Neural cell (in vitro differentiated cells): ENCODE measurements around the gene ARHGEF25. TPM values are rescaled to one million over a fixed set of nuclear protein-coding genes. Genes with fewer than 3 reads are reported as not detected.

Experiments
- polyA plus RNA-seq: library from polyadenylated mRNA; depleted of rRNA; stranded (reverse); fragments of >200 nt; gene quantifications from 2 replicates; pipeline ENCODE4 v1.2.3, GENCODE V29; 2014

ARHGEF25 gene
- polyA plus RNA-seq, 1 donor from 2014 or later = 12.9 TPM

Other genes with a start within 250 kb of the ARHGEF25 start
- 11.1 and 13.7 TPM in 2 replicates for gene R3HDM2, start 180.4 kb upstream of the ARHGEF25 start, polyA plus RNA-seq
- not detected in 2 replicates for gene INHBC, start 176.7 kb upstream of the ARHGEF25 start, polyA plus RNA-seq
- 0.30 and 2.3 TPM in 2 replicates for gene INHBE, start 156.1 kb upstream of the ARHGEF25 start, polyA plus RNA-seq
- 4.2 TPM in 1 of 2 replicates, not detected in the other for gene GLI1, start 151.7 kb upstream of the ARHGEF25 start, polyA plus RNA-seq
- not detected in 2 replicates for gene ARHGAP9, start 131.6 kb upstream of the ARHGEF25 start, polyA plus RNA-seq
- 312 and 321 TPM in 2 replicates for gene MARS1, start 123.4 kb upstream of the ARHGEF25 start, polyA plus RNA-seq
- 24.0 and 25.8 TPM in 2 replicates for gene DDIT3, start 90.9 kb upstream of the ARHGEF25 start, polyA plus RNA-seq
- gene MBD6, start 88.6 kb upstream of the ARHGEF25 start, polyA plus RNA-seq = 2.1 and 6.2 TPM in 2 replicates
- 351 and 369 TPM in 2 replicates for gene DCTN2, start 64.2 kb upstream of the ARHGEF25 start, polyA plus RNA-seq
- gene KIF5A, start 61.4 kb upstream of the ARHGEF25 start, polyA plus RNA-seq = 58.8 and 67.5 TPM in 2 replicates
- gene PIP4K2C, start 20.2 kb upstream of the ARHGEF25 start, polyA plus RNA-seq = 22.1 and 31.0 TPM in 2 replicates
- 141 and 163 TPM in 2 replicates for gene DTX3, start 6.6 kb upstream of the ARHGEF25 start, polyA plus RNA-seq
- gene B4GALNT1, start 21.8 kb downstream of the ARHGEF25 start, polyA plus RNA-seq = 99.9 and 152 TPM in 2 replicates
- 223 and 248 TPM in 2 replicates for gene OS9, start 82.7 kb downstream of the ARHGEF25 start, polyA plus RNA-seq
- 19.3 and 24.9 TPM in 2 replicates for gene AGAP2, start 127.3 kb downstream of the ARHGEF25 start, polyA plus RNA-seq
- gene TSPAN31, start 133.6 kb downstream of the ARHGEF25 start, polyA plus RNA-seq = 78.1 and 85.3 TPM in 2 replicates
- gene CDK4, start 140.9 kb downstream of the ARHGEF25 start, polyA plus RNA-seq = 81.3 and 104 TPM in 2 replicates
- gene MARCHF9, start 143.7 kb downstream of the ARHGEF25 start, polyA plus RNA-seq = 34.5 and 47.8 TPM in 2 replicates
- 0.86 and 1.4 TPM in 2 replicates for gene CYP27B1, start 155.6 kb downstream of the ARHGEF25 start, polyA plus RNA-seq
- 1.9 and 2.0 TPM in 2 replicates for gene METTL1, start 160.7 kb downstream of the ARHGEF25 start, polyA plus RNA-seq
- gene EEF1AKMT3, start 161.2 kb downstream of the ARHGEF25 start, polyA plus RNA-seq = 1.6 and 2.0 TPM in 2 replicates
- 30.2 and 37.8 TPM in 2 replicates for gene TSFM, start 171.4 kb downstream of the ARHGEF25 start, polyA plus RNA-seq
- 2.7 and 4.9 TPM in 2 replicates for gene AVIL, start 207.3 kb downstream of the ARHGEF25 start, polyA plus RNA-seq
- gene CTDSP2, start 235.3 kb downstream of the ARHGEF25 start, polyA plus RNA-seq = 22.7 and 23.6 TPM in 2 replicates